Measurements from ENCODE around the gene RBCK1. TPM values are rescaled to one million over a fixed set of nuclear protein-coding genes. Genes with fewer than 3 reads are reported as not detected.
A peak's percentile ranks its signal among the peaks of the same experiment; 100 is the strongest.
"Not testable (repeated sequence)": the region's sequence is repeated elsewhere in the genome, so short reads cannot be mapped to it uniquely, and the experiment has no call there.

Gene RBCK1
- total and polyA plus RNA-seq, 2 donors (not counting 1 experiment from before 2014, with no cell fraction given): 128 to 135 TPM

- Histone ChIP-seq H3K27ac (ENCODE audit: low read length in 2 of 2) (no peak overlapping the region), H3K27me3 (replicated peaks in 1 of 4; ENCODE audit: control extremely low read depth in 1 of 4, control insufficient read depth in 3 of 4, insufficient read depth in 4 of 4, low read length in 3 of 4) (no peaks in the 10 kb centered on the region), H2AFZ (ENCODE audit: insufficient read depth, low read depth, low read length, poor library complexity, severe bottlenecking) (no peak overlapping the region), H3K79me2 (ENCODE audit: control insufficient read depth, insufficient read depth, low read length) (peaks cover 23% of the 10 kb centered on the region), H3K9me3 (ENCODE audit: control extremely low read depth in 1 of 3, control insufficient read depth in 2 of 3, insufficient read depth in 1 of 3, low read length in 2 of 3) (no peaks in the 10 kb centered on the region), H3K36me3 (replicated peaks in 1 of 2; ENCODE audit: control extremely low read depth in 1 of 2, control insufficient read depth in 1 of 2, extremely low read depth in 1 of 2, insufficient read depth in 2 of 2, low read length in 1 of 2) (peaks cover 4 to 54% of the 10 kb centered on the region in 2 experiments), H3K4me3 (ENCODE audit: control extremely low read depth in 1 of 5, extremely low read depth in 1 of 5, insufficient read depth in 1 of 5, low read depth in 2 of 5, low read length in 4 of 5) (no peak overlapping the region), H4K20me1 (ENCODE audit: control insufficient read depth, insufficient read depth, low read length, poor library complexity, severe bottlenecking) (peaks cover 12% of the 10 kb centered on the region), H3K9ac (ENCODE audit: low read length) (no peak overlapping the region), H3K4me1 (ENCODE audit: control insufficient read depth in 2 of 2, insufficient read depth in 2 of 2, low read length in 2 of 2) (no peaks in the 10 kb centered on the region), H3K4me2 (replicated peaks; ENCODE audit: low read depth, low read length, poor library complexity, severe bottlenecking) (no peak overlapping the region)
- CTCF ChIA-PET: interaction anchor here (0.6 kb wide), 1 partner anchor 57 kb away, joined by 3 read pairs; no protein-coding TSS in a partner anchor
- intact Hi-C loops (cut with micrococcal nuclease): no loop called here
- Mint-ChIP-seq H3K4me1 (no peaks in the 10 kb centered on the region), H3K27ac (no peak overlapping the region), H3K27me3 (no peaks in the 10 kb centered on the region), H3K9me3 (ENCODE audit: insufficient read depth) (no peaks in the 10 kb centered on the region), H3K4me3 (no peak overlapping the region)
- no peak for ATAC-seq (ENCODE audit: low read depth)
- TF ChIP-seq CTCF (IDR thresholded peaks at IDR 0.05): no peak
- no peak for TF ChIP-seq EZH2 (IDR thresholded peaks at IDR 0.05; ENCODE audit: borderline replicate concordance, insufficient read depth, low read depth, low read length, poor library complexity, severe bottlenecking)
- POLR2A ChIA-PET: no interaction called here
- 89% methylated on average over 5 of the region's 6 CpGs for WGBS (ENCODE audit: insufficient coverage)
- no peak for DNase-seq
Observed at GRCh38 chr20:389220-389619, 18.9 kb upstream of the RBCK1 start.

- Histone ChIP-seq H3K36me3 (replicated peaks in 1 of 2; ENCODE audit: control extremely low read depth in 1 of 2, control insufficient read depth in 1 of 2, extremely low read depth in 1 of 2, insufficient read depth in 2 of 2, low read length in 1 of 2) (peaks cover 9 to 73% of the 10 kb centered on the region in 2 experiments), H3K4me3 (ENCODE audit: control extremely low read depth in 1 of 5, extremely low read depth in 1 of 5, insufficient read depth in 1 of 5, low read depth in 2 of 5, low read length in 4 of 5) (no peak overlapping the region), H3K9me3 (ENCODE audit: control extremely low read depth in 1 of 3, control insufficient read depth in 2 of 3, insufficient read depth in 1 of 3, low read length in 2 of 3) (no peaks in the 10 kb centered on the region), H3K4me2 (replicated peaks; ENCODE audit: low read depth, low read length, poor library complexity, severe bottlenecking) (no peak overlapping the region), H4K20me1 (ENCODE audit: control insufficient read depth, insufficient read depth, low read length, poor library complexity, severe bottlenecking) (peaks cover 12% of the 10 kb centered on the region), H3K27me3 (replicated peaks in 1 of 4; ENCODE audit: control extremely low read depth in 1 of 4, control insufficient read depth in 3 of 4, insufficient read depth in 4 of 4, low read length in 3 of 4) (no peaks in the 10 kb centered on the region), H3K9ac (ENCODE audit: low read length) (no peak overlapping the region), H3K4me1 (ENCODE audit: control insufficient read depth in 2 of 2, insufficient read depth in 2 of 2, low read length in 2 of 2) (no peaks in the 10 kb centered on the region), H2AFZ (ENCODE audit: insufficient read depth, low read depth, low read length, poor library complexity, severe bottlenecking) (no peak overlapping the region), H3K79me2 (ENCODE audit: control insufficient read depth, insufficient read depth, low read length) (peaks cover 17% of the 10 kb centered on the region), H3K27ac (ENCODE audit: low read length in 2 of 2) (no peak overlapping the region)
- no peaks in the 10 kb centered on the region for H3K9me3 Mint-ChIP-seq (ENCODE audit: insufficient read depth)
- no peak overlapping the region for H3K27ac Mint-ChIP-seq
- WGBS (ENCODE audit: insufficient coverage): 84% methylated on average over 29 of the region's 29 CpGs
- no peaks in the 10 kb centered on the region for H3K4me1 Mint-ChIP-seq
- ChIA-PET CTCF (no interaction called here), POLR2A (no interaction called here)
- H3K27me3 Mint-ChIP-seq: no peaks in the 10 kb centered on the region
- H3K4me3 Mint-ChIP-seq: no peak overlapping the region
- TF ChIP-seq CTCF (IDR thresholded peaks at IDR 0.05) (no peak), EZH2 (IDR thresholded peaks at IDR 0.05; ENCODE audit: borderline replicate concordance, insufficient read depth, low read depth, low read length, poor library complexity, severe bottlenecking) (no peak)
- no peak for DNase-seq
- intact Hi-C loops (cut with micrococcal nuclease): no loop called here
- ATAC-seq (ENCODE audit: low read depth): no peak
Observed at GRCh38 chr20:391041-391711, 16.9 kb upstream of the RBCK1 start.

GRCh38 chr20:393296-393695, 14.8 kb upstream of the RBCK1 start:
- H3K79me2 ChIP-seq (ENCODE audit: control insufficient read depth, insufficient read depth, low read length); H3K4me3 ChIP-seq (ENCODE audit: control extremely low read depth in 1 of 5, extremely low read depth in 1 of 5, insufficient read depth in 1 of 5, low read depth in 2 of 5, low read length in 4 of 5); H3K4me2 ChIP-seq (replicated peaks; ENCODE audit: low read depth, low read length, poor library complexity, severe bottlenecking); H3K9ac ChIP-seq (ENCODE audit: low read length); H3K27ac ChIP-seq (ENCODE audit: low read length in 2 of 2); H4K20me1 ChIP-seq (ENCODE audit: control insufficient read depth, insufficient read depth, low read length, poor library complexity, severe bottlenecking); H3K9me3 ChIP-seq (ENCODE audit: control extremely low read depth in 1 of 3, control insufficient read depth in 2 of 3, insufficient read depth in 1 of 3, low read length in 2 of 3); H3K4me1 ChIP-seq (ENCODE audit: control insufficient read depth in 2 of 2, insufficient read depth in 2 of 2, low read length in 2 of 2); DNase-seq; H3K4me3 Mint-ChIP-seq; H3K9me3 Mint-ChIP-seq (ENCODE audit: insufficient read depth); H3K27me3 ChIP-seq (replicated peaks in 1 of 4; ENCODE audit: control extremely low read depth in 1 of 4, control insufficient read depth in 3 of 4, insufficient read depth in 4 of 4, low read length in 3 of 4); H2AFZ ChIP-seq (ENCODE audit: insufficient read depth, low read depth, low read length, poor library complexity, severe bottlenecking); POLR2A ChIA-PET; H3K4me1 Mint-ChIP-seq; ATAC-seq (ENCODE audit: low read depth); intact Hi-C loops (cut with micrococcal nuclease); H3K27me3 Mint-ChIP-seq: not testable (repeated sequence)
- H3K27ac Mint-ChIP-seq: peak overlapping the region; percentile 32
- CTCF ChIA-PET: interaction anchor here (1.0 kb wide), 2 partner anchors 39 to 40 kb away, joined by 3 read pairs; no protein-coding TSS in a partner anchor
- 100% methylated on average over 1 of the region's 2 CpGs for WGBS (ENCODE audit: insufficient coverage)
- H3K36me3 ChIP-seq (replicated peaks in 1 of 2; ENCODE audit: control extremely low read depth in 1 of 2, control insufficient read depth in 1 of 2, extremely low read depth in 1 of 2, insufficient read depth in 2 of 2, low read length in 1 of 2): peaks cover 13 to 82% of the 10 kb centered on the region in 2 experiments

Measured in B cell (primary cell).